GM12892 (cell line): ENCODE measurements around the gene MEGF11.
"Not testable (repeated sequence)": the region's sequence is repeated elsewhere in the genome, so short reads cannot be mapped to it uniquely, and the experiment has no call there.

Source experiments
- DNase-seq: peaks from one replicate; pipeline ENCODE4 v3.0.0; 2011; ENCODE audit not compliant: insufficient read length
- FAIRE-seq: peaks from 2 replicates; lab custom pipeline; 2011; peaks lifted over from hg19 to GRCh38; lab: Jason Lieb, UNC
- POLR2A ChIP-seq: IDR thresholded peaks from 2 replicates; pipeline ENCODE4 v1.6.1; 2011; ENCODE audit warnings: low read depth, low read length, control low read depth
- POLR2AphosphoS5 ChIP-seq: IDR thresholded peaks from 2 replicates; pipeline ENCODE4 v1.6.1; 2011; ENCODE audit warnings: low read depth, low read length, control low read depth
- TAF1 ChIP-seq: IDR thresholded peaks from 2 replicates; pipeline ENCODE4 v1.6.1; 2011; ENCODE audit warnings: low read depth, mild to moderate bottlenecking, control low read depth, low read length, borderline replicate concordance

MEGF11 gene

DNA sequence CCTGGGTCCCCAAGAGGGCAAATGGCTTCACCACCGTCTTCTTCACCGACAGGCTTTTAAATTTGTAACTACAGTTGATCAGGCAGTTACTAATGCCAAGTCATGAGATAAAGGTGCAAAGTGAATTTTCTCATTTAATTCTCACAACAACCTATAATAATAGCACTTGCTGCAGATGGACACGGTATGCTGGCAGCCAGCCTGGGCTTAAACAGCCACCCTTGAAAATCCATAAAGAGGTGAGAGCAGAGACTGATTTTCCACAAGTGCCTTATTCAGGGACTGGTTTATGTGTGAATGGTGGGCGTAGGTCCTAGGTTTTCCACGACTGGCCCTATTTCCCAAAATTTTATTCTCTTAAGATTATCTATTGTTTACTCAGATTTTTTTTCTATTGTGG, 266.4 kb downstream of the MEGF11 start:
- DNase-seq (no peak), FAIRE-seq (no peak)
- no peak for TF ChIP-seq POLR2A
- no peak for TF ChIP-seq TAF1
- TF ChIP-seq POLR2AphosphoS5: no peak

DNA sequence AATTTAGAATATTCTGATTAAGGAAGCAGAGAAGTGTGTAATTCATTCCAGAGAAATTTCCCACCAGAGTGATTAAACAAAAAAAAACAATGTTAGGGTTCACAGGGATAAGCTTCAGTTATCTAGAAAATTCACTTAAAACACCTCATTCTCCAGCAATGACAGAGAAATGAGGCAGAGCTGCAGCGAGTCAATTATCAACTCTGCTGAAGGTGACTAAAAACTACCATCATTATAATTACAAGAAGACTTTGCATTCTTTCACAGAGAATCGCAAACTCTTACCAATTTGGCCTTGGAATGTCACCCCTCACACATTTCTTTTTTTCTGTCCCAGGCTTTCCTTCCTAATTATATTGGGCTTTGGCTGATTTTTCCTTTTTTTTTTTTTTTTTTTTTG, 267.1 kb downstream of the MEGF11 start:
- TF ChIP-seq POLR2A (no peak), POLR2AphosphoS5 (no peak), TAF1 (no peak)
- no peak for FAIRE-seq
- DNase-seq: no peak

DNA sequence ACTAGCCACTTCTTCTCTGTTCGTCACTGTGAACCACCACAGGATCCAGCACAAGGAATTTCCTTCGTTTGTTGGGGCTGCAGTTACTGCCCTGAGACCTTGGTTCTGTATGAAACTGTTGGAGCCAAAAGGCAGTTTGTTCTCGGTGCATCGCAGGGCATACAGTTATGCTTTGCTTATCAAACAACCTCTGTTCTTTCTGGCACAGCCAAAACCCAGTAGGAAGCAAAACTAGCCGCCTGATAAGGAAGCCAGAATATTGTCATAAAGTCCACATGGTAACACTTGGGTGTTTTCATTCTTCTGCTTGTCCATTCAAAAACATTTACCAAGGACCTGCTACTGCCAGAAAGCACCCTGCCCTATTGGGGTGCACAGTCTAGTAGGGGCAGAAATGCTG, 268.2 kb downstream of the MEGF11 start:
- no peak for TF ChIP-seq POLR2A
- TF ChIP-seq TAF1: no peak
- TF ChIP-seq POLR2AphosphoS5: no peak
- FAIRE-seq: no peak
- DNase-seq: no peak

DNA sequence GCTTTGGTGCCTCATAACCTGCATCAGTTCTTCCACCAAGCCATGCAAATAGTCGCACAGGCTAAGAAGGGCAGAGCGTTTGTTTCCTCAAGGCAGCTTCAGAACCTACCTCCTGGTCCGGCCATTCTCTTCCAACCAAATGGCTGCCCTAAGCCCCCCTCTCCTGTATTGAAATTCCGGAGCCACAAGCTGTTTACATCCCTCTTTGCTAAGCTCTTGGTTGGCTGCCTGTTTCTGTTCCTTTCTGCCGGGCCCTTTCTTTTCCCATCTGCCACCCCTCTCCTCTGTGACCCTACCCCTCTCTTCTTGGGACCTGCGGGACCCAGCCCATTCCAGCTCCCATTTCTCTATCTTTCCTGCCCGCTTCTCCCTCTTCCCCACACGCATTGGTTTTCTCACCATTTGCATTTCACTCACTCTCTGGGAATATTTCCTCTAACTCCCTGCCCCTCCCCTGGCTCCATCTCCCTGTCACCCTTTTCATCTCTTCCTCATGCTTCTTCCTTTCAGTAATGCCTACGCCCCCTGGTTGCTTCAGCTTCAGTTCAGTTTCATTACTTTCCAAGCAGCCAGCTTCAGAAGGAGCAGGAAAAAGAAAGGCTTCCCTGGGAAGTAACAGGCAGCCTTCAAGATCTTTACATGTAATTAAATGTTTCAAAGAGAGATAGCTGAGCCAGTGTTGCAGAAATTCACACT, 270.8 kb downstream of the MEGF11 start:
- TF ChIP-seq POLR2A: no peak
- no peak for TF ChIP-seq TAF1
- no peak for TF ChIP-seq POLR2AphosphoS5
- DNase-seq (no peak), FAIRE-seq (no peak)

DNA sequence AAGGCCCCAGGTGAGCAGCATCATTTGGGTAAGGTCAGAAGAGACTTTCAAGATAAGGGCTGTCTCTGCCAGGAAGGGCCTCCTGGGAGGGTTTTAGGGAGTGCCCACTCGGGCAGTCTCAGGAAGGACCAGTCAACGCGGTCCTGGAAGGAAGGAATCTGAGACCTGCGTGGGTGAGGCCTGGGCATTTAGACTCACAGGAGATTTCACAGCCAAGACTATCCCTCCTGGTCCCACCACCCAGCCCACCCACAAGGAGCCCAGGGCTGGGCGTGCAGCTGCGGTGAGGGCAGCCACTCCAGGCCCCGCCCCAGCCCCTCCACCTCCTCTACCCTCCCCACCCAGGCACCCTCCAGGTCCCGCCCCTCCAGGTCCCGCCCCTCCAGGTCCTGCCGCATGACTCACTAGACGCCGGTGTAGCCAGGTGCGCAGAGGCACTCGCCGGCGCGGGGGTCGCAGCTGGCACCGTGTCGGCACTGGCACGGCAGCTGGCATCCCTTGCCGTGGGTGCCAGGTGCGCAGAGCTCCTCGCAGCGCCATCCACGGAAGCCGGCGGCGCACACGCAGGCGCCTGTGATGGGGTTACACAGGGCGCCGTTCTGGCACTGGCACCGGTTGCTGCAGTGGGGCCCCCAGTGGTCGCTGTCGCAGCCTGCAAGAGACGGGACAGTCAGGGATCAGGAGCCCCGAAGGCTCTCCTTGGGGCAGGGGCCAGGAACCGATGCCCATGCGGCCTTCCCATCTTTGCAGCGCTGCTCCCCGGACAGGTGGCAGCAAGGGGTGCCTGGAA, 271.5 kb downstream of the MEGF11 start:
- FAIRE-seq (no peak), DNase-seq (peak; percentile 64)
- TF ChIP-seq POLR2A (no peak), POLR2AphosphoS5 (no peak), TAF1 (no peak)

DNA sequence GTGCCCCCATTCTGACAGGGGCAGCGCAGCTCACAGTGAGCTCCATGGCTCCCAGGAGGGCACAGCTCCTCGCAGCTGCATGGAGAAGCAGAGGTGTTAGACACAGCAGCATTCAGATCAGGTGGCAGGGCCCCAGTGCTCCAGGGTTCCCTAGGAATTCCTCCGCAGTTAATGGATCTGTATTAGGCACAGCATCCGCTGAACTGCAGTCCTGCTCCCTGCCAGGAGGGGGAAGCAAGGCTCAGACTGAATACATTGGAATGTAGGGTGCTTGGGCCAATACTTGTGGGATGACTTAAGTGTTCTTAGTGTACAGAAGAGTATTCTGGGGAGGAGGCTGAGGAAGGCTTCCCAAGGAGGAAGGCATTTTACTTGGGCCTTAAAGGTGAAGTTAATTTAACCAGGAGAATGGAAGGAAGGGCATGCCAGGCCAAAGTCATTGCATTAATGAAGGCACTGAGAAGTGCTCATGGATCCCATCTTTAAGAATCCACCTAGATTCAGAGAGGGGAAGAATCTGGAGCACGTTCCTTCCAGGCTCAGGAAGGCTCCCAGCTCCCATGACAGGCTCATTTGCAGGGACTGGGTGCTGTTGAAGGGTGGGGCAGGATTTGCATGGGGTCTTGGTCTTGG, 272.6 kb downstream of the MEGF11 start:
- peak; percentile 73 for FAIRE-seq
- DNase-seq: peak; percentile 41
- TF ChIP-seq POLR2A: no peak
- TF ChIP-seq POLR2AphosphoS5: no peak
- TF ChIP-seq TAF1: no peak

DNA sequence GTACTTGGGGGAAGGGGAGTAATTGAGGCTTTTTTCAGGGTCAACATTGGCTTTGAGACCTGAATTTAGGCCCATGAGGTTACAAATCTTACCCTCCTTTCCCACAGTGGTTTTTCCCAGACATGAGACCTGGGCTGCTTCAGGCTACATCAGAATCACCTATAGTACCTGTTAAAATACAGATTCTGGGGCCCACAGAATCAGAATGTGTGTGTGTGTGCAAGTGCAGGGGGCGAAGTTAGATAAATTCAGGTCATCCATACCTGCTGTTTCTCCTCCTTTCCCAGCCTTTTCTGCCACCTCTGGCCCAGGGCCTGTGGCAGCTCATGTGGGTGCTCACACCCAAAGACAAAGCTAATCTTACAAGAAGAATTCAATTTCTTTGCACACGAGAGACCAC, 273.7 kb downstream of the MEGF11 start:
- DNase-seq (no peak), FAIRE-seq (no peak)
- TF ChIP-seq POLR2A (no peak), POLR2AphosphoS5 (no peak), TAF1 (no peak)

DNA sequence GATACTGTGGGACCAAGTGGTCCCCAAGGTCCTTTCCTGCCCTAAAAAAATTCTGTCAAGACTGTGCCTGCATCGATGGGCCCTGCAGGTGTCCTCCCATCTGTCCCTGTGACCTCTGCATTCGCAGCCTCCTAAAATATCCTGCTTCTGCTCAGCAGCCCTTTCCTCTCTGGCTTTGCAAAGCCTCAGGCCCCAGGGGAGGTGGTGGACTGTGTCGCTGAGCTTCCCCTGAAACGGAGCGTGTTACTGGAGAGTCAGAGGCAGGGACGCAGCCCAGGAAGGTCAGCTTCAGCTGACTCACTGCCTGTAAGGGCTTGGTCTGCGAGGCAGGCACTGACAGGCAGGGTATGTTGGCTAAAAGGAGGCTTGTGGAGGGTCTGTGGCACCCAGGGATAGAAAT, 274.2 kb downstream of the MEGF11 start:
- FAIRE-seq (no peak), DNase-seq (no peak)
- no peak for TF ChIP-seq POLR2A
- TF ChIP-seq POLR2AphosphoS5: no peak
- TF ChIP-seq TAF1: no peak

DNA sequence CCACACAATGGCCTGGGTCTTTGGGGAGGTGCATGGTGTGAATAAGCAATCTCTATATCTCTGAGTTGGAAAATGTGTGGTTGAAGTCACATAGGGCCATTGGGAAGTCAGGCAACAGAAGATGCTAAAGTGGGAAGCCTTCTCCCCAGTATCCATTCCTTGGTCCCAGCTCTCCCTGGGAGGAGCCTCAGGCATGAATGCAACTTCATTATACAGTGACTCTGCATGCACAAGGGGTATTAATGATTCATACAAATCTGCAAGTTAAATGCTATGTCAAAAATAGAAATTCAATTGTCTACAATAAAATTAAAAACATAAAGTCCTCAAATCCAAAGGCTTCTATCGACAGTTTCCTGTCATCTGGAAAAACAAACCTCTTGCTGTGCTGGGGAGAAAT, 275.4 kb downstream of the MEGF11 start:
- FAIRE-seq (no peak), DNase-seq (no peak)
- TF ChIP-seq TAF1: no peak
- TF ChIP-seq POLR2A: no peak
- TF ChIP-seq POLR2AphosphoS5: no peak

DNA sequence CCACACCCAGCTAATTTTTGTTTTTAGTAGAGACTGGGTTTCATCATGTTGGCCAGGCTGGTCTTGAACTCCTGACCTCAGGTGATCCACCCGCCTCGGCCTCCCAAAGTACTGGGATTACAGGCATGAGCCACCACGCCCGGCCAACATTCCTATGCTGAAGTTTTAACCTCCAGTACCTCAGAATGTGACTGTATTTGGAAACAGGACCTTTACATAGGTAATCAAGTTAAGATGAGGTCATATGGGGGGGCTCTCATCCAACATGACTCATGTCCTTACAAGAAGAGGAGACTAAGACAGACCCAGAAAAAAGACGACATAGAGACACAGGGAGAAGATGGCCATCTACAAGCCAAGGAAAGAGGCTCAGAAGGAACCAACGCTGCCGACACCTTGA, 277.4 kb downstream of the MEGF11 start:
- FAIRE-seq, DNase-seq: not testable (repeated sequence)

DNA sequence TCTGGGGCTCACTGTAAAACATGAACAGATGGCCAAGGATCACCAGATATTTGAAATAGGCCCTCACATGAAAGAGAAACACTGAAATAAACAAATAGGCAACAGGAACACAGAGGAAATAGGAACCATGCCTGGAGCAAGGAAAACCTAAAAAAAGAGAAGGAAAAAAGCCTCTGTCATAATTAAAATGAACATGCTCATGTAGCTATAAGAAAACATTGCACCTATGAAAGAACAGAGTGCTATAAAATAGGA, 281.9 kb downstream of the MEGF11 start:
- FAIRE-seq (no peak), DNase-seq (no peak)
- TF ChIP-seq POLR2AphosphoS5 (no peak), POLR2A (no peak), TAF1 (no peak)
